ENCODE measurements around the gene BCAP31.
"Not testable (repeated sequence)": the region's sequence is repeated elsewhere in the genome, so short reads cannot be mapped to it uniquely, and the experiment has no call there.

BCAP31 gene

GRCh38 chrX:153762626-153763173 is 38.5 kb upstream of the BCAP31 start:
- DNase-seq = no peak

DNA sequence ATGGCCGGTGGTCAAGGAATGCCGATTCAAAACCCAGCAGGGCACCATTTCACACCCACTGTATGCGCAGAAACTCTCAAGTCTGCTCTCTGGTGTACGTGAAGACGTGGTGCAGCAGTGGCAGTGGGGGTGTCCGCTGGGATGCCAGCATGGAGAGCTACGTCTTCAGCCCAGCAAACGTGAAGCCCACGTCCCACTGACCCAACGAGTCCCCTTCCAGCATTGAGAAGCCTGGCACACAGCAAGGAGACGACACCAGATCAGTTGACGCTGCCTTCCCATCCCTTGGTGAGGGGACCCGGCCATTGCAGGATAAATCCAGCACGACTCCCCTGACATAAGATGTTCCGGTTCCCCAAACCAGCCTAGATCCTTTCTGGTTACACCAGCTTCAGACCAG is 37.7 kb upstream of the BCAP31 start:
- peak; percentile 19 for DNase-seq

- no peak for DNase-seq
Measured at GRCh38 chrX:153755136-153755535, 30.9 kb upstream of the BCAP31 start.

GRCh38 chrX:153750127-153750774 is 26.1 kb upstream of the BCAP31 start:
- DNase-seq = no peak

- not testable (repeated sequence) for DNase-seq
Measured at GRCh38 chrX:153749017-153749416, 24.8 kb upstream of the BCAP31 start.

- not testable (repeated sequence) for DNase-seq
Measured at GRCh38 chrX:153746991-153747390, 22.8 kb upstream of the BCAP31 start.

DNA sequence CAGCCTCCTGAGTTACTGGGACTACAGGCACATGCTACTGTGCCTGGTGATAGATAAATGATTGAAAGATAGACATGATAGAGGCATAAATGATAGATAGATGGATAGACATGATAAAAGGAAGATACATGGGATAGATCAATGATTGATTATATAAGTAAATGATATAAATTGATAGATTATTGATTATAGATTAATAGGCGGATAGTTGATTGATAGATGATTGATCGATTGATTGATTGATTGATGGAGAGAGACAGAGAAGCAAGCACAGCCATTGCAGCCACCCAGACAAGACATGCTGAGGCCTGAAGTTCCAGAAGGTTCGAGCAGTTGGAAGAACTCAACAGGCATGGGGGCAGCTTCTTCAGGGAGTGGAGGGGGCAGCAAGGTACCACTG is 22.2 kb upstream of the BCAP31 start:
- no peak for DNase-seq

GRCh38 chrX:153745067-153745433 is 20.9 kb upstream of the BCAP31 start:
- not testable (repeated sequence) for DNase-seq

DNA sequence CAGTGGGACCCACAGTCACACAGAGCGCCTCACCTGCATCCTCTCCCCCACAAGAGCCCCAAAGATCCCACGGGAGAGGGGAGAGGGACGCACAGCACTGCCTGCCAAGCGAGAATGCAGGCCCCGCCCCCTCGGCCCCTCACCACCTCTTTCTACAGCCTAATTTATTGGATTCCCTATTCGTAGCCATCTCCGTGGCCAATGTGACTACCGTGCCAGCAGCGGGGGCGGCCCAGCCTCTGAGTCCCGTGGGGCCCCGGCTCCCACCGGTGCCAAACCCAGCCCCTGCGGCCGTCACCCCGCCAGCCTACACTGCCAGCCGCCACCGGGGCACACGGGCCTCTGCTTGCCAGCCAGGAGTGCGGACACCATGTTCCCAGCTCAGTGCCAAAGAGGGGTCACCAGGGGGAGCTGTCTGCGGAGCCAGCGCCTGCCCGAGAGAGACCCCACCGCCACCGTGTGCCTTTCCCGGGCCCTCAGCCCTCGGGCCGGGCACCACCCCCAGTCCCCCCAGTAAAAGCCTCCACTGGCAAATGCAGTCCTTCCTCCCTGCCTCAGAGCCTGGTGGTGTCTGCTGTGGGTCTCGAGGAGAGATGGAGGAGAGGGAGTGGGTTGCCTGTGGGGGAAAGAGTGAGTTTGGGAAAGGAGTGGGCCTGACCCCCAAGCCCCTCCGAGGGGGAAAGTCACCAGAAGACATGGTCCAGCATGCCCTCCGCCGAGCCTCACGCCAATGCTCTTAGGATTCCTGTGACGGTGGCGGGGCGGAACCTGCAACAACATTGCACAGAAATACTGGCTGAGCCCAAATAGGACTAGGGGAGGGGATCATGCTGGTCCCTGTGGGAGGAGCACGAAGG is 20.3 kb upstream of the BCAP31 start:
- DNase-seq = no peak

DNA sequence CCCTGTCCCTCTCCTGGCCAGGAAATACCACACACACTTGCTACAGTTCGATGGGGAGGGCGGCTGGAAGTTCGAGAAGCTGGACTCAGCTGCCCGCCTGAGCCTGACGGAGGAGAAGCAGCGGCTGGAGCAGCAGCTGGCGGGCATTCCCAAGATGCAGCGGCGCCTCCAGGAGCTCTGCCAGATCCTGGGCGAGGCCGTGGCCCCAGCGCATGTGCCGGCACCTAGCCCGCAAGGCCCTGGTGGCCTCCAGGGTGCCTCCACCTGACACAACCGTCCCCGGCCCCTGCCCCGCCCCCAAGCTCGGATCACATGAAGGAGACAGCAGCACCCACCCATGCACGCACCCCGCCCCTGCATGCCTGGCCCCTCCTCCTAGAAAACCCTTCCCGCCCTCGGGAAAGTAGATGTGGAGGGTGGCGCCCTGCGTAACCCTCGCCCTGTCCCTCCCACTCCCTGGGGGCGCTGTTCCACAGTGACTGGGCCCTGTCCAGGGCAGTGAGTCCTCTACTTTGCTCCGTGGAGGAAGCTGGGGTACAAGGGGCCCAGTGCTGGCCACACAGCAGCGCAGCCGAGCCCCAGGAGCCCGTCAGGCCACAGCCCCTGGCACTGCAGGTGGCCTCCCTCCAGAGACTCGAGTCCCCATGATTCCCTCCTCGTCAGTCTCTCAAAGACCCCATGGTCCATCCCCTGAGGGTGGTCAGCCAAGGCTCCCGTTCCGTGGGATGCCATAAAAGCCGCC is 19.5 kb upstream of the BCAP31 start:
- DNase-seq = not testable (repeated sequence)

GRCh38 chrX:153742796-153743467 is 18.7 kb upstream of the BCAP31 start:
- DNase-seq = not testable (repeated sequence)

- DNase-seq = not testable (repeated sequence)
Measured at GRCh38 chrX:153742111-153742510, 17.9 kb upstream of the BCAP31 start.

- no peak for DNase-seq
Measured at GRCh38 chrX:153741446-153741845, 17.3 kb upstream of the BCAP31 start.

DNA sequence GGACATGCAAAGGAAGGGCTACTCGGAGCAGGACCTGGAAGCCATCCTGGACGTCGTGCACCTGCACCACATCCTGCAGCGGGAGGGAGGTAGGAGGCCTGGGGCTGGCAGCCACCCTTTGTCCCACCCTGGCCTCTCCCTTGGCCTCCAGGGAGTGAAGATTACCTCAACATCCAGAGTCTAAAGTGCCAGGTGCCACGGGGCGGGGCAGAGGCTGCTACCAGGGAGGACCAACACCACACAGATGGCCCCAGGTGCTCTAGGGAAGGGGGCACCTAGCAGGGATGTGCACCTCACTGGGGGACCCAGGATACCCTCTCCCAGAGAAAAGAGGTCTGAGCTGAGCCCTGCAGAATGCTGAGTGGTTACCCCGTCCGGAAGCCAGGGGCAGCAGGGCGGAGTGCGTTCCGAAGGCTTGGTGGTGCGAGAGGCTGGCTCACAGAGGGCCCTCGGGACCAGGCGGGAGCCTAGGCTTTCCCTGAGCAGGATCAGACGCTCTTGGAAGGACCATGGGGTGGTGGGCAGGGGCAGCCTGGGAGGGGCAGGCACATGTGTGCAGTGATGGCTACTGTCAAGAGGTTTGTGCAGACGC is 16.5 kb upstream of the BCAP31 start:
- no peak for DNase-seq

DNA sequence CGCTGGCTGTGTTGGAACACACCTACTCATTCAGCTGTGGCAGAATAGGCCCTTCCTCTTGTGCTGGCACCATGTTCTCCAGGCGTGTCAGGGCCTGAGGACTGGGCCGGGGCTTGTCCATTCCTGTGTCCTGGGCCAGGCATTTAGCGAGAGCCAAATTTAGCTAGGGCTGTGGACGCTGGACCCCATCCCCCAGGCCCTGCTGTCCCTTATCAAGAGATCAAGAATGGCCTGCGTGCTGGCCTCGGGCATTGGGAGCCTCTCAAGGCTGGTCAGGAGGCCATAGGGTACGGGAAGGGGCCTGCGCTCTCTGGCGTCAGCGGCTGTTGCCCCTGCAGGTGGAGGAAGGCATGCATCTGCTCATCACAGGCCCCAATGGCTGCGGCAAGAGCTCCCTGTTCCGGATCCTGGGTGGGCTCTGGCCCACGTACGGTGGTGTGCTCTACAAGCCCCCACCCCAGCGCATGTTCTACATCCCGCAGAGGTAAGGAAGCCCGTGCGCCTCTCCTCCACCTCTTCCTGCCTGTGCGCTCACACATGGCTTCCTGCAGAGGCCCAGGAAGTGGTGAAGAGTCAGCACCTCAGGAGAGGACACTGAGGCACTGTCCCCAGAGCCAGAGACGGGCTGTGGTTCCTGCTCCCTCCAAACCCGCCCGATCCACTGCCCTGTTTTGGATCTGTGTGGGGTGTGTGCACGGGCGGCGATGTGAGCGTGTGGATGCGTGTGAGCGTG is 15.7 kb upstream of the BCAP31 start:
- DNase-seq = peak; percentile 63

- DNase-seq = no peak
Measured at GRCh38 chrX:153738056-153738605, 13.9 kb upstream of the BCAP31 start.

DNA sequence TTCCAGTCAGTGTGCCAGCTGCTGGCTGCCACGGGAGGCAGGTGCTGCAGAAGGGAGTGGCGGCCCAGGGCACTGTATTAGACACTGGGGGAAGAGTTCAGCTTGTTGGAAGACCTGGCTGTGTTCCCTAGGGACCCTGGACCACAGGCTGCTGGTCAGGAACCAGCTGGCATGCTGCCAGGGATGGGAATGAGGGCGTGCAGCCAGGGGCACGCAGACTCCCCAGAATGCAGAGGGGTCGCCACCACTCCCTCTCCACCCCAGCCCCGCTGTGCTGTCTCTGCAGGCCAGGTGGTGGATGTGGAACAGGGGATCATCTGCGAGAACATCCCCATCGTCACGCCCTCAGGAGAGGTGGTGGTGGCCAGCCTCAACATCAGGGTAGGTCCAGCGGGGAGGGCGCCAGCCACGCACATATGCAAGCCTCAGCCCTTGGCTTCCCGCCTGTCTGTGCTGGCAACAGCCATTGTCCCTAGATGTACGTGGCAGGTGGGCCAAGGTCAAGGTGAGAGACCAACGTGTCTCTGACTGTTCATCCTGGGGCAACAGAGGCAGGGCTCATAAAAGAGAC is 12.8 kb upstream of the BCAP31 start:
- no peak for DNase-seq

- DNase-seq = no peak
Measured at GRCh38 chrX:153736071-153736820, 12.1 kb upstream of the BCAP31 start.

GRCh38 chrX:153735274-153735673 is 11.1 kb upstream of the BCAP31 start:
- DNase-seq = no peak

- DNase-seq = no peak
Measured at GRCh38 chrX:153734871-153735270, 10.7 kb upstream of the BCAP31 start.
